Adipocyte (in vitro differentiated cells): ENCODE data around the gene WDR19.
"Not testable (repeated sequence)": the region's sequence is repeated elsewhere in the genome, so short reads cannot be mapped to it uniquely, and the experiment has no call there.

Experiments used
- DNase-seq: peaks from one replicate; pipeline ENCODE4 v3.0.0-alpha.2; 2015; ENCODE audit warnings: low read depth
- H3K27me3 ChIP-seq: replicated peaks from 2 replicates; pipeline ENCODE4 v1.7.0; 2013; ENCODE audit warnings: mild to moderate bottlenecking, low read length, moderate library complexity; ENCODE audit not compliant: control insufficient read depth, insufficient read depth
- H3K36me3 ChIP-seq: 2 replicates; pipeline ENCODE4 v1.7.0; 2013; ENCODE audit warnings: low read length, mild to moderate bottlenecking, moderate library complexity; ENCODE audit not compliant: control insufficient read depth, insufficient read depth, severe bottlenecking
- H3K4me1 ChIP-seq: 2 replicates; pipeline ENCODE4 v1.7.0; 2013; ENCODE audit warnings: mild to moderate bottlenecking, low read length, moderate library complexity; ENCODE audit not compliant: control insufficient read depth, insufficient read depth
- H3K4me3 ChIP-seq: 2 replicates; pipeline ENCODE4 v1.7.0; 2013; ENCODE audit warnings: mild to moderate bottlenecking, low read length, moderate library complexity
- H3K9ac ChIP-seq: 2 replicates; pipeline ENCODE4 v1.7.0; 2013; ENCODE audit warnings: mild to moderate bottlenecking, low read length, moderate library complexity
- H3K9me3 ChIP-seq: 2 replicates; pipeline ENCODE4 v1.7.0; 2013; ENCODE audit warnings: mild to moderate bottlenecking, low read length, moderate library complexity; ENCODE audit not compliant: control insufficient read depth

The WDR19 gene

DNA sequence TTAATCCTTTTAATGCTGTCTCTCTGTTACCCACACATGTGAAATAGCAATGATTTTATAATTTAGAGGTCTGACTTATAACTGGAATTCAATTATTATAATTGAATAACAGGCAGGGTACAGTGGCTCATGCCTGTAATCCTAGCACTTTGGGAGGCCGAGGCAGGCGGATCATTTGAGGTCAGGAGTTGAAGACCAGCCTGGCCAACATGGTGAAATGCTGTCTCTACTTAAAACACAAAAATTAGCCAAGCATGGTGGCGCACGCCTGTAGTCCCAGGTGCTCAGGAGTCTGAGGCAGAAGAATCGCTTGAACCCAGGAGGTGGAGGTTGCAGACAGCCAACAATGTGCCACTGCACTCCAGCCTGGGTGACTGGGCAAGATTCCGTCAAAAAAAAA, 95.3 kb downstream of the WDR19 start:
- DNase-seq: not testable (repeated sequence)

DNA sequence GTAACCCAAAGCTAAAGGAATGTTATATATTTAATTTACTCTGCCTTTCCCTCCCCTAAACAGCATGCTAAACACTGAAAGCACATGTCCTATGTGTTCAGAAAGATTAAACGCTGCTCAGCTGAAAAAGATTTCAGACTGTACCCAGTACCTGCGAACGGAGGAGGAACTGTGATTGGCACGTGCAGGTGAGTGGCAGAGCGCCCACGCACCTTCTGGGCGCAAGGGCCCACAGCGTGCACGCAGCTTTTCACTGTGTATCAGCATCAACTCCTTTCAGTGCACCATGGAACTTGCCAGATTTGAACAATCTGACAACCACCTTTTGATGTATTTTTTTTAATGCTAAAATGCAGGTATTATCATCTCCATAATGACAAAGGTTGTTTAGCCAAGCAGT, 96.1 kb downstream of the WDR19 start:
- H3K36me3 ChIP-seq: peaks cover 63% of the 10 kb centered on the region
- H3K4me1 ChIP-seq: no peaks in the 10 kb centered on the region

More for the DNA sequence above, 95.3 kb downstream of the WDR19 start:
- H3K9me3 ChIP-seq, H3K9ac ChIP-seq, H3K4me3 ChIP-seq, H3K4me1 ChIP-seq, H3K27me3 ChIP-seq: not testable (repeated sequence)
- peaks cover 67% of the 10 kb centered on the region for H3K36me3 ChIP-seq

GRCh38 chr4:39279416-39279815, 97.1 kb downstream of the WDR19 start:
- peaks cover 56% of the 10 kb centered on the region for H3K36me3 ChIP-seq

More for the DNA sequence above, 96.1 kb downstream of the WDR19 start:
- H3K27me3 ChIP-seq: no peaks in the 10 kb centered on the region
- H3K4me3 ChIP-seq: no peak overlapping the region
- no peak overlapping the region for H3K9ac ChIP-seq
- H3K9me3 ChIP-seq: no peaks in the 10 kb centered on the region
- DNase-seq: no peak

GRCh38 chr4:39280770-39281169, 98.4 kb downstream of the WDR19 start:
- H3K36me3 ChIP-seq: peaks cover 57% of the 10 kb centered on the region
- H3K4me1 ChIP-seq: no peaks in the 10 kb centered on the region
- no peak for DNase-seq
- no peak overlapping the region for H3K9ac ChIP-seq
- no peaks in the 10 kb centered on the region for H3K27me3 ChIP-seq
- no peak overlapping the region for H3K4me3 ChIP-seq
- H3K9me3 ChIP-seq: no peaks in the 10 kb centered on the region

More at GRCh38 chr4:39279416-39279815, 97.1 kb downstream of the WDR19 start:
- Histone ChIP-seq H3K27me3 (no peaks in the 10 kb centered on the region), H3K4me1 (no peaks in the 10 kb centered on the region), H3K9ac (no peak overlapping the region), H3K9me3 (no peaks in the 10 kb centered on the region), H3K4me3 (no peak overlapping the region)
- DNase-seq: no peak

- H3K27me3 ChIP-seq: no peaks in the 10 kb centered on the region
- DNase-seq: no peak
- peaks cover 64% of the 10 kb centered on the region for H3K36me3 ChIP-seq
- no peaks in the 10 kb centered on the region for H3K9me3 ChIP-seq
- H3K4me3 ChIP-seq: no peak overlapping the region
- no peak overlapping the region for H3K9ac ChIP-seq
- H3K4me1 ChIP-seq: no peaks in the 10 kb centered on the region
These were observed 102.9 kb downstream of the WDR19 start for GRCh38 chr4:39285111-39285795.

- no peaks in the 10 kb centered on the region for H3K4me1 ChIP-seq
- H3K4me3 ChIP-seq: no peak overlapping the region
- H3K36me3 ChIP-seq: peaks cover 70% of the 10 kb centered on the region
- no peak for DNase-seq
- H3K9me3 ChIP-seq: no peaks in the 10 kb centered on the region
- no peaks in the 10 kb centered on the region for H3K27me3 ChIP-seq
- no peak overlapping the region for H3K9ac ChIP-seq
These were observed 103.5 kb downstream of the WDR19 start for GRCh38 chr4:39285853-39286252.

- no peak overlapping the region for H3K9ac ChIP-seq
- H3K4me3 ChIP-seq: no peak overlapping the region
- no peaks in the 10 kb centered on the region for H3K27me3 ChIP-seq
- no peaks in the 10 kb centered on the region for H3K4me1 ChIP-seq
- H3K36me3 ChIP-seq: peaks cover 74% of the 10 kb centered on the region
- no peak for DNase-seq
- H3K9me3 ChIP-seq: no peaks in the 10 kb centered on the region
These were observed 103.9 kb downstream of the WDR19 start for GRCh38 chr4:39286263-39286662.

GRCh38 chr4:39287223-39287622, 104.9 kb downstream of the WDR19 start:
- no peak overlapping the region for H3K4me3 ChIP-seq
- H3K27me3 ChIP-seq: no peaks in the 10 kb centered on the region
- no peak for DNase-seq
- no peaks in the 10 kb centered on the region for H3K9me3 ChIP-seq
- no peaks in the 10 kb centered on the region for H3K4me1 ChIP-seq
- peaks cover 84% of the 10 kb centered on the region for H3K36me3 ChIP-seq
- H3K9ac ChIP-seq: no peak overlapping the region

- H3K9me3 ChIP-seq: no peaks in the 10 kb centered on the region
- no peaks in the 10 kb centered on the region for H3K27me3 ChIP-seq
- no peak overlapping the region for H3K4me3 ChIP-seq
- peaks cover 67% of the 10 kb centered on the region for H3K36me3 ChIP-seq
- DNase-seq: no peak
- H3K4me1 ChIP-seq: no peaks in the 10 kb centered on the region
- H3K9ac ChIP-seq: no peak overlapping the region
These were observed 109.4 kb downstream of the WDR19 start for GRCh38 chr4:39291686-39292085.

DNA sequence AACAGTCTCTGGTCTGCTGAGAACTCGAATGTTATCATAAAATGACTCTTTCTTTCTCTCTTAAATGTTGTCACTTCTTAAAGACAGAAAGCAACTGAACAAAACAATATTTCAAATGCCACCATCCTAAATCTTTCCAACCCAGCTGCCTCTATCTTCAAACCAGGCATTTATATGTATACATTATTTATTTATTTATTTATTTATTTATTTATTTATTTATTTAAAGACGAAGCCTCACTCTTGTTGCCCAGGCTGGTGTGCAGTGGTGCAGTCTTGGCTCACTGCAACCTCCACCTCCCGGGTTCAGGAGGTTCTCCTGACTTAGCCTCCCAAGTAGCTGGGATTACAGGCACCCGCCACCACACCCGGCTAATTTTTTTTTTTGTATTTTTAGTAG, 110.1 kb downstream of the WDR19 start:
- H3K36me3 ChIP-seq: peaks cover 59% of the 10 kb centered on the region
- H3K9me3 ChIP-seq: not testable (repeated sequence)

DNA sequence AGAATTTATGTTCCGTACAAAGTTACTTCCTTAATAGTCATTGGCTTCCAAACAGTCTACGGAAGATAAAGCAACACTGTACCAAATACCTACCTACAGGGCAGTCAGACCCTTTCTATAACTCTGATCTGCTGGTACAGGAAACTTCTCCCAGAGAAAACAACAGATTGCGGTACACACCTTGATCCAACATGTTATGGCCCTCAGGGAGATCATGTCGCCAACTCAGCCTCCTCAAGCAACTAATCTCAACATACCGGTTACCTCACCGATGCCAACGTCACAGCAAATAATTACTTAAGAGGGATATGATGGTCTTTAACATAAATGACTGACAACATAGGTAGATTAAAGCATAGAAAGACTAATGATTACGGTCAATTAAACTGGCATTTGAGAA, 113.5 kb downstream of the WDR19 start:
- no peak overlapping the region for H3K4me3 ChIP-seq
- no peaks in the 10 kb centered on the region for H3K9me3 ChIP-seq
- H3K4me1 ChIP-seq: no peaks in the 10 kb centered on the region
- DNase-seq: no peak
- H3K9ac ChIP-seq: no peak overlapping the region
- peaks cover 52% of the 10 kb centered on the region for H3K36me3 ChIP-seq
- no peaks in the 10 kb centered on the region for H3K27me3 ChIP-seq

More for the DNA sequence above, 110.1 kb downstream of the WDR19 start:
- not testable (repeated sequence) for H3K4me1 ChIP-seq, H3K9ac ChIP-seq, H3K4me3 ChIP-seq, H3K27me3 ChIP-seq, DNase-seq

DNA sequence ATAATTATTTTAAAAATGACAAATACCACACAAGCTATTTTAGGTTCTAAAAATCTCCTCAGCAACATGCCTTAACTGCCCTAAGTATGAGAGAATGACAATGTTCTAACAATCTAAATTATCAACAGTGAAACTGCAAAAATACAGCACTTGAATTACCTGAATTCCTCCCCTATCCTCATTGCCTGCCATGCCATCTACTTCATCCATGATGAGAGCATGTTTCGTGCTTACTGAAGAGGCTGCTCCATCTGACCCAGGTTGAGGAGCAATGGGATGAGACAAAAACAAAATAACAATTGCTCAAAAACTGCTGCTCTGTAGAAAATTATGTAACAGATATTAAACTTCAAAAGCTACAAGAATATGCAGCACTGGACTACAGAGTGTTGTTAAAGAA, 120.6 kb downstream of the WDR19 start:
- peaks cover 16% of the 10 kb centered on the region for H3K4me1 ChIP-seq
- H3K36me3 ChIP-seq: peaks cover 56% of the 10 kb centered on the region
- no peaks in the 10 kb centered on the region for H3K27me3 ChIP-seq
- no peaks in the 10 kb centered on the region for H3K9me3 ChIP-seq
- no peak for DNase-seq
- no peak overlapping the region for H3K9ac ChIP-seq
- no peak overlapping the region for H3K4me3 ChIP-seq
